HuH-7.5 (cell line): ENCODE data around the gene CCR4.
"Not testable (repeated sequence)": the region's sequence is repeated elsewhere in the genome, so short reads cannot be mapped to it uniquely, and the experiment has no call there.

Experiments used
- DNase-seq: peaks from one replicate; pipeline ENCODE4 v3.0.0; 2011; ENCODE audit warnings: low spot score

CCR4 gene

DNA sequence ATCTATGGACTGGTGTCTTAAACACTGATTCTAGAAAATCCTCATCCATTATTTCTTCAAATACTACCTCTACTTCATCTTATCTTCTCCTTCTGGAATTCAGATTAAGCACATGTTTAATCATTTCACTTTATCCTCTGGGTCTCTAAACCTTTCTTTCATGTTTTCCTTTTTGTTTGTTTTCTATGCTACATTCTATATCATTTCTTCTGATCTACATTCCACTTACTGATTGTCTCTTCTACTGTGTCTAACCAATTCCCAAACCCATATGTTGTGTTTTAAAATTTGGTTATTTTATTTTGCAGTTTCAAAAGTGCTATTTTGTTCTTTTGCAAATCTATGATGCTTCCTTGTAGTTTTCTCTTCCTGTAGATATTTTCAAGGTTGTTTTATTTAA is 31.7 kb downstream of the CCR4 start:
- no peak for DNase-seq

DNA sequence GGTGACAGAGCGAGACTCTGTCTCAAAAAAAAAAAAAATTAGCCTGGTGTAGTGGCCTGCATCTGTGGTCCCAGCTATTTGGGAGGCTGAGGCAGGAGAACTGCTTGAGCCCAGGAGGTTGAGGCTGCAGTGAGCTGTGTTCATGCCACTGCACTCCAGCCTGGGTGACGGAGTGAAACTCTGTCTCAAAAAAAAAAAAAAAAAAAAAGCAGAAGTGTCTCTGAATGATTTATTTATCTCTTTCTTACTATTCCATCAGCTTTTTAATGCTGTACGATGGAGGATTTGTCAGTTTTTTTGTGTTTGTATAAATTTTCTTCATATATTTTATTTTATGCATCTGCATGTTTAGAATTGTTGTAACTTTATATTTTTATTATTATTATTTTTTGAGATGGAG is 33.5 kb downstream of the CCR4 start:
- DNase-seq = not testable (repeated sequence)

DNA sequence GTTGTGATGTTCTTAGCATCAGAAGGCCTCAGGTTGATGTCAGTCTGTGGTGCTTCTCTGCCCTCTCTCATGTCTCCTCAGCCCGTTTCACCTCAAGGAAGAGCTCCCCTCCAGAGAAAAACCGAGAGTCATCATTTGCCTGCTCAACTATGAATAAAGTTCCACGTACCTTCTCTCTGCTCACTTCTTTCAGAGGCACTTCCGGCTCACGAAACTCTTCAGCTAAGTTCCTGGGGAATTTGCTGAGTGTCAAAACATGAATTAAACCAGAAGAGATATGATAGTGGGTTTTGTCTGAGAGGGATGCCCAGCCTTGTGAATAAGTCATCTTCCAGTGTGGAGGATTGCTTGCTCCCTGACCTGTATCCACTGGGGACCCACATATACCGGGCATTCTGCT is 37.7 kb downstream of the CCR4 start:
- no peak for DNase-seq

DNA sequence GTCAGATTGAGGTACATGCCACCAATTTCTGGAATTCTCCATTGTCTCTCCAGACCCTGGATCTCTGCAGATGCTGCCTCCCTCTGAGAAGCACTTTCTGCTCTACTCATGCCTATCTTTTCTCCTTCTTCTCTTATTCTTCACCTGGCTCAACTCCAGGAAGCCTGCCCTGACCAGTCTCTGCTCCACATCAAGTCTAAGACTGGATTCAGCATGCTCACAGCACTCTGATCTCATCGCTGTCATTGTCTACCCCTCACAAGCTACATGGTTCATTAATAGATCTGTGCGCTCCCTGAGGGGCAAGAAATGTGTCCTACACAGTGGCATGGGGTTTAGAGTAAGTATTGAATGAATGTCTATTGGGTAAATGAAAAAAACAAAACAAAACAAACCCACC is 38.7 kb downstream of the CCR4 start:
- no peak for DNase-seq

DNA sequence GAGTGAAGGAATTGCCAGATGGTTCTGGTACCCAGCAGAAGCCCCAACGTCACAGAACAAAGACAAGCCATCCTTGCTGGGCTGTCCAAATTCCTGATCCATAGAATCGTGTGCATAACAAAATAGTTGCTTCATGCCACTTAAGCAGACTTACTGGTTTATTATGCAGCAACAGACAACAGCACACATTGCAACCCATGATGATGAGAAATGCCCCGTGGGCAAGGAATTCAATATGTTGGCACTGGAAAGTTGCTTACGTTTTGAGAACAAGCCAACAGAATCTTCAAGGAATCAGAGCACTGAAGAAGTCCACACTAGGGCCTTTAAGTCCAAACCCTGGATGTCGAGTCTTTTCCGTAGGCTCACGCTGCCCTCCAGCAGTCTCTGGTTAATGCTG is 40.3 kb downstream of the CCR4 start:
- no peak for DNase-seq

DNA sequence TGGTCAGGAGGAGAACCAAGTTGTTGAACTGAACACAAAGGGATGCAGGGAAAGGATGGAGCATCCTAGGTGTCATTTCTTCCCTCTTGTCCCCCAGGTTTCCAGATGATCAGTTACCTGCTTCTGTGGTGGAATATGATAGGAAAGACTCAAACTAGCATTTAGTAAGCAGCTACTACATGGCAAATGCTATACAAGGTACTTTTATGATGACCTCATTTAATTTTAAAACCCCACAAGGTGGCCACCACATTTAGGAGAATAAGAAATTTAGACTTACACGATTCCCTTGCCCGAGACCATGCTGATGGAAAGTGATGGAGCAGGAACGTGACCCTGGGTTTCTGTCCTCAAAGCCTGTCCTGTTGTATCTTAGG is 40.9 kb downstream of the CCR4 start:
- no peak for DNase-seq

DNA sequence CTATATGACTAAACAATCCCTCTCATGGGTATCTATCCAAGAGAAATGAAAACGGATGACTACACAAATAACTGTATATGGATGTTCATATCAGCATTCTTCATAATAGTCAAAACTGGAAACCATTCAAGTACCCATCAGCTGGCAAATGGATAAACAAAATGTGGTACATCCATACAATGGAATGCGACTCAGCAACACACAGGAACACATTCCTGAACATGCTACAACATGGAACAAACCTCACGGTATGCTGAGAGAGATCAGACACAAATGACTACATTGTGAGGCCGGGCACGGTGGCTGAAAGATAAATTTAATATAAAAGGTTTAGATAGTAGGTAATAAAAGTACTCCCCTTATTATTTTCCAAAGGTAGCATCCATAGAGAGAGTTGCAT is 42.6 kb downstream of the CCR4 start:
- no peak for DNase-seq

DNA sequence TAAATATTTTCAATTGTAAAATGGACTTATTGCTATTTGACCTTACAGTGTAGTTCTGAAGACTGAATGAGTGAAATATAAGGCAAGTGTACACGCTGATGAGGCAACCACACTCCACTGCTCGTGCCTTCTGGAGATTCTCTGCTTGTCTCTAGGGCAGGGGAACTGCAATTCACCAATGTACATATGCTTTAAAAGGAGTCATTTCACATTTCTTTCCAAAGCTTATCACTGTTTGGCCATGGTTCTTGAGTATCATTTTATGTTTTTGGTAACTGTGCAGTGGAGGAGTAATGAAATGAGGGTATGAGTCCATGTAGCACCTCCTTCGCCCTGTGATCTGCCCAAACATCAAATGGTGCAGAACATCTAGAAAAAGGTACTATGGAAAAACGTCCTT is 43.7 kb downstream of the CCR4 start:
- DNase-seq = no peak

DNA sequence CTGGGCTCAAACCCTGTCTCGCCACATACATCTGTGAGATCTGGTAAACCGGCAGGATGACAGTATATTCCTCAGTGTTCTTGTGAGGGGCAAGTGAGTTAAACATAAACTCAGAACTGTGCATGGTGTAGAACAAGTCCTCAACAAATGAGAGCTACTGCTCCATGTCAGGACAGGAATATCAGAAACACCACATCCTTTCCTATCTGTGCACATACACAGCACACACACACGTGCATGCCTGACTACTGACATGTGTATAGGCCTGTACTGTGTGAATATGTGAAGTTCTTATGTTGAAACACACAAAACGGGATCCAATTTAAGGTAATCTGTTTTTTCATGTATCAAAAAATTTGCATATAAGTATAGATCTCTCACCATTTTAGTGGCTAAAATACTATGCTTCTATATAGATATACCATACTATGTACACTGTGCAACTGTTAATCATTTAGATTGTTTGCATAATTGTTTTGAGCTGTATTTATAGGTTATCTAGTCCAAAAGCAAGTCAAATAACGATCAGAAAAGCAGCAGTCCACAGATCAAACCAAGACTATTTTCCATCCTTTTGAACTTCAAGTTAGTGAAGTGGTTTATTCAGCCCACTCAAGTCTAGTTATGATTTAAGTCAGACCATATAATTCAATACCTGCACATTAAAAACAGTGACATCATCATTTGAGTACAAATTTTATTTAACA is 44.8 kb downstream of the CCR4 start:
- no peak for DNase-seq

DNA sequence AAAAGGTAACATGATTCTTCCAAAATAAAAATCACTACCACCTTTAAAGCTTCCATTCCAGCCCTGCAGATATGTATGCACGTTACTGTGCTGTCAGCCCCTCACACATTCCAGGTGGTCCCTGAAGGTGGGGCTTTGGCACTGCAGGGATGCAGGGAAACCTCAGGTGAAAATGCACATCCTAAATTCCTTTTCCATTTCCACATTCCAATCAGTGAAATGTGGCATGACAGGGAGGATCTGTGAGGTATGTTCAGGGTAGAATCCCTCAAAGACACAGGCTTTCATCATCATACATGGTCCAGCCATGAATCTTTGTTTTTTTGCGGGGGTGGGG is 45.3 kb downstream of the CCR4 start:
- no peak for DNase-seq

DNA sequence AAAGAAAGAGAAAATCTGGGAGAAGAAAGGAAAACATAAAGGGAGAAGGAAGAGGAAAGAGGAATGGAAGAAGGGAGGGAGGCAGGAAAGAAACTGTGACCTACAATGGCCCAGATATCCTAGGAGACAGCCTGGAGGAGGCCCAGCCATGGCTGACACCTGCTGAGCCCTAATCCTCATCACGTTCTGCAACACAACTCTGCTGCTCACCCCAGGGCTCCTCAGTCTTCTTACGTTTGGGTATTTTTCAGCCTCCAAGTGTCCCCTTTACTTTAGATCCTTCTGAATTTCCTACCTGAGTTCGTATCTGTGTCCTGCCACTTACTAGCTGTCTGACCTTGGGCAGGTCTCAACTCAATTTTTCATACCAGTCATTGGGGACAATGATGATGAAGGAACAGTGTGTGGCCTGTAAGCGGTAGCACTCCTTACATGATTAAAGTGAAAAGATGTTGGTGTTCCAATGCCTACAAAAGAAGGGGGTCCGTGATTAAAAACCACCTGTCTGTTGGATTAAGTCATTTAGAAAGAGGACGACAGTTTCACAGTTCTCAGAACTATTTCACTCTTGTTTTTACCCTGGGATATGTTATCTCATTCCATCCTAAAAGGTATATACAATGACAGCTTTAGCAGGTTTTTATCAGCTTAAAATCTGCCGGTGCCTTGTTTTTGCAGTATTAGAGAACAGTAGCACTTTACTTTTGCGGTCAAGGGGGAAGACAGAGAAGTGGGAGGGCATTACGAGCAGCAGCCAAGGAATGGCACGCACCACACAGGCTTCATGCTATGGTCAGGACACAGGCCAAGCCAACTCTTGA is 47.4 kb downstream of the CCR4 start:
- no peak for DNase-seq

DNA sequence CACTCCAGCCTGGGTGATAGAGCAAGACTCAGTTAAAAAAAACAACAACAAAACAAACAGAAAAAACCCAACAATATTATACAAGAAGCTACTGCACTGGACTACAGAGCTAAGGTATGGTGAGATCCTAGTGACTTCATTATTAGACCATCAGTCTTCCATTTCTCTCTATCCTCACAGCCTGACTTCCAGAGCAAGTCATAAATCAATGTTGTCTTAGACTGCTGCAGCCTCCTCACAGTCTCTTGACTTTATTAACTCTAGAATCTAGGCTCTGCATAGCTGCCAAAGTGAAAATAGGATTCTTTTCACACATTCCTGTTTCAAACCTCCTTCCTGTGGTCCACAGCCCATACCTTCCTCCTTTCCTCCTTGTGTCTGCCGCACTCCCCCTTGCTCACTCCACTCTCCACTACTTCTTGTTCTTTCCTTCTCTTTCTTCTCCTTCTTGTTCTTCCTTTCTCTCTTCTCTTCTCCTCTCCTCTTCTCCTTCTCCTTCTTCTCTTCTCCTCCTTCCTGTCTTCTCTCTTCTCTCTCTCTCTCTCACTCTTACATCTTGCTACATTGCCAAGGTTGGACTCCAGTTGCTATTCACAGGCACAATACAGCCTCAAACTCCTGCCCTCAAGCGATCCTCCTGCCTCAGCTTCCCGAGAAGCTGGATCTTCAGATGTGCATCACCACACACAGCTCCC is 49.4 kb downstream of the CCR4 start:
- no peak for DNase-seq

DNA sequence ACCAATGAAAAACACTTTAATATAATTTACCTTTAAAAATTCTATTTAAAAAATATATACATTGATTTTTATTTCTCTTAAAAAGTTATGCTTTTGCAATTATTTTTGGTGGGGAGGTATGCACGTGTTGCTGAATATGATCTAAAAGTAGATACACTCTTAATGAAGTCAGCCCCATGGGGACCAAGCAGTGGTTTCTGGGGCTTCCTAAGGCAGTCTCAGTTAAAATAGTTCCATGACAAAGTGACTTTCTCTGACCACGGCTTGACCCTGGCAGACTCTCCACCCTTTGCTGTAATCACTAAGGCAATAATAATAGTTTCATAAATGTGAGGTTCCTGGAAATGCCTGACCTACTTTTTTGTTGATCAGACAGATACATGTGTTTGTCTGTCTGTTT is 50.4 kb downstream of the CCR4 start:
- DNase-seq = no peak

DNA sequence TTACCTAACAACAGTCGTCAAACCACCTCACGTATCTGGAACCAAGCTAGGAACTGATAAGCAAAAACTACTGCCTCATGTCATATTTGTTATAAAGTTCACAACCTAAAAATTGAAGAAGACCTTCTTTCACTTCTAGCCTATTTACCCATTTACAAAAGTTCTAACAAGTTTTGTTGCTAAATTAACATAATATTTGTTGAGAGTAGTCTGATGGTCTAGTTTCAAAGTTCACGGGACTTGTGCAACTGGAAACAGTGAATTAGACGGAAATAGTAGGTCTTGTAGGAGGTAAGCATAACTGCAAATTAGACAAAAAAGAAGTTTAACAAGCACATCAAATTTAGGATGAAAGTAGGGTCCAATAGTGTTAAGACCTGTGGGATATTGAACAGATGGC is 51.9 kb downstream of the CCR4 start:
- no peak for DNase-seq

DNA sequence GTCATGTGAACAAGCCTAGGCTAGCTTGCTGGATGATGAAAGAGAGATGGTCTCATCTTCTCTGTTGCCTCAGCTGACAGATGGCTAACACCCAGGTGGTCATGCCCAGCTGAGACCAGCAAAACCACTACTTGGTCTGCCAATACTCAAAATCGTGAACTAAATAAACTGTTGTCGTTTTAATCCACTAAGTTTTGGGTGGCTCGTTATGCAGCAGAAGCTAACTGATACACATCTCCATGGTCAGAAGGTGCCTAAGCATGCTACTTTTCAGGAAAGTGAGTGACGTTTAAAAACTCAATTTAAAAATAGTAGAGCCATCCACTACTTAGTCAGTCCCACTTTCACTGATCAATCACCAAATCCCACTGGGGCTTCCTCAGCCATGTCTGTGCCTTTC is 52.8 kb downstream of the CCR4 start:
- DNase-seq = no peak

DNA sequence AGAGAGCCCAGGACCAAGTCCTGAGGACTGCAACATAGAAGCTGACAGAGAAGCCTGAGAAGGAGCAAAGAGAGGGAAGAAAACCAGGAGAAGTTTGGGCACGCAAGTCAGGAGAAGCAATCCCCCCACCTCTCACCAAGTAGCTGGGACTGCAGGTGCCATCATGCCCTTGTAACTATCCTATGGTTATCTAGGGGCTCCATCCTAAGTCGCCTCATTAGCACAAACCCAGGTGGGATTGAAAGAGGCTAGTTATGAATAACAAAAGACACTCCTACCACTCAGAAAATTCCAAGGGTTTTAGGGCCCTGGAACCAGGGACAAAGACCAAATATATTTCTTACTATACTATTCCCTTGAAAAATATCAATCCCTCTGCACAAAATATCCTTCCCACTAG is 53.5 kb downstream of the CCR4 start:
- DNase-seq = no peak
